AG09319 (cell line): ENCODE data around the gene ARHGEF12.

Source experiments
- DNase-seq: peaks from one replicate; pipeline ENCODE4 v3.0.0-alpha.2; 2010; ENCODE audit warnings: low read depth; ENCODE audit errors: extremely low read depth
- TF ChIP-seq, protein P1 (sequence below): IDR thresholded peaks from 2 replicates; pipeline ENCODE4 v1.5.1; 2011; ENCODE audit warnings: low read depth, mild to moderate bottlenecking, inconsistent platforms, low read length, moderate library complexity

The ARHGEF12 gene

GRCh38 chr11:120306519-120307242 lies 29.5 kb upstream of the ARHGEF12 start:
- DNase-seq: peak; percentile 74
- TF ChIP-seq, protein P1, sequence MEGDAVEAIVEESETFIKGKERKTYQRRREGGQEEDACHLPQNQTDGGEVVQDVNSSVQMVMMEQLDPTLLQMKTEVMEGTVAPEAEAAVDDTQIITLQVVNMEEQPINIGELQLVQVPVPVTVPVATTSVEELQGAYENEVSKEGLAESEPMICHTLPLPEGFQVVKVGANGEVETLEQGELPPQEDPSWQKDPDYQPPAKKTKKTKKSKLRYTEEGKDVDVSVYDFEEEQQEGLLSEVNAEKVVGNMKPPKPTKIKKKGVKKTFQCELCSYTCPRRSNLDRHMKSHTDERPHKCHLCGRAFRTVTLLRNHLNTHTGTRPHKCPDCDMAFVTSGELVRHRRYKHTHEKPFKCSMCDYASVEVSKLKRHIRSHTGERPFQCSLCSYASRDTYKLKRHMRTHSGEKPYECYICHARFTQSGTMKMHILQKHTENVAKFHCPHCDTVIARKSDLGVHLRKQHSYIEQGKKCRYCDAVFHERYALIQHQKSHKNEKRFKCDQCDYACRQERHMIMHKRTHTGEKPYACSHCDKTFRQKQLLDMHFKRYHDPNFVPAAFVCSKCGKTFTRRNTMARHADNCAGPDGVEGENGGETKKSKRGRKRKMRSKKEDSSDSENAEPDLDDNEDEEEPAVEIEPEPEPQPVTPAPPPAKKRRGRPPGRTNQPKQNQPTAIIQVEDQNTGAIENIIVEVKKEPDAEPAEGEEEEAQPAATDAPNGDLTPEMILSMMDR: peak; percentile 69

GRCh38 chr11:120307476-120307875 lies 28.7 kb upstream of the ARHGEF12 start:
- no peak for DNase-seq
- TF ChIP-seq, protein P1: no peak

GRCh38 chr11:120308081-120308480 lies 28.1 kb upstream of the ARHGEF12 start:
- TF ChIP-seq, protein P1: no peak
- DNase-seq: no peak

DNA sequence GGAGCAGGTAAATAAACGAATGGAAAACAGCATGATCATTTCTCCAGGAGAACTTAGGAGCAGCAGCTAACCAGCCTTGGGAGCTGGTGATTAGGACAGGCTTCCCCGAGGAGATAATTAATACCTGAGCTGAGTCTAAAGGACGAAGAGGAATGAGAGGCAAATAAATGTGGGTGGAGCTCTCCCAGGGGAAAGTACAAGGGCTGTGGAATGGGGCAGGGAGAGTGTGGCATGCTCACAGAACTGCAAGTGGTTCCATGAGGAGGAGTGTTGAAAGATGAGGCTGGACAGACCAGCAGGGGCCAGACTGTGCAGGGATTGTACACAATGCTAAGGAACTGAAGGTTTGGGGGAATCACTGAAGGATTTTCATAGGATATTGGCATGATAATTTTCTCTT lies 25.3 kb upstream of the ARHGEF12 start:
- TF ChIP-seq, protein P1: no peak
- DNase-seq: no peak

DNA sequence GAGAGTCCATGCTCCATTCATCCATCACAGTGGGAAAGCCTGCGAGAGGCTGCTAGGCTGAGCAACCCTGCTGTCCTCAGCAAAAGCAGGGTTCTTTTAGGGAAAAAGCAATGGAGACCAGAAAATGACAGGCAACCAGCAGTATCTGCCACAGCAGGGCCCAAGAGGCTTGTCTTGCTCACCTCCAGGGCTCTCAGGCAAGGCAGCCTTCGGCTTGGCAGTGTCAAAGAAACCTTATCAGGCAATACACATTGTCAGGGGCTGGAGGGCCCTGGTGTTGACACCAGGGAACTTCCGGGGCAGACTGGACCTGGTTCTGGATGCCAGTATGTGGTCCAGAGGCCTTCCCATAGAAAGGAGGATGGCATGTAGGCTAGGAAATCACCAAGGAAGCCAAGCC lies 21.4 kb upstream of the ARHGEF12 start:
- DNase-seq: no peak

GRCh38 chr11:120316880-120317688 lies 19.1 kb upstream of the ARHGEF12 start:
- DNase-seq: no peak
- TF ChIP-seq, protein P1: no peak

More for the DNA sequence above, 21.4 kb upstream of the ARHGEF12 start:
- TF ChIP-seq, protein P1: no peak
